Heart left ventricle (tissue), 16 donors: ENCODE results near the gene OGDHL. TPM values are rescaled to one million over a fixed set of nuclear protein-coding genes. Genes with fewer than 3 reads are reported as not detected.

ENCODE experiments used
- ATAC-seq, 4 donors: fragments of 200-7000 bp; cut with Tn5 transposase; one replicate each; pipeline ENCODE4 v1.9.1; 2020 to 2022; ENCODE audit warnings: moderate library complexity in 4 of 4, mild to moderate bottlenecking in 3 of 4, moderate number of reproducible peaks in 1 of 4
- DNase-seq, 5 donors: peaks; one replicate each; pipeline ENCODE4 v3.0.0-alpha.2; 2020
- H3K27ac ChIP-seq, 12 donors: fragments of 200-600 bp; sonication (generic) in 4 of 12; one replicate each; pipeline versions ENCODE4 v1.5.0 to v1.8.0; 2016 to 2022; ENCODE audit warnings: mild to moderate bottlenecking in 2 of 12
- H3K27me3 ChIP-seq, 9 donors: fragments of 200-600 bp; sonication (generic) in 2 of 9; one replicate each; pipeline versions ENCODE4 v1.5.1 to v1.8.0; 2016 to 2022; ENCODE audit warnings: mild to moderate bottlenecking in 3 of 9
- H3K36me3 ChIP-seq, 9 donors: fragments of 200-600 bp; sonication (generic) in 2 of 9; one replicate each; pipeline versions ENCODE4 v1.5.0 to v1.8.0; 2018 to 2022; ENCODE audit warnings: mild to moderate bottlenecking in 2 of 9
- H3K4me1 ChIP-seq, 12 donors: fragments of 200-600 bp; sonication (generic) in 4 of 12; one replicate each; pipeline versions ENCODE4 v1.5.0 to v1.8.0; 2016 to 2022; ENCODE audit warnings: mild to moderate bottlenecking in 3 of 12
- H3K4me3 ChIP-seq, 12 donors: fragments of 200-600 bp; sonication (generic) in 4 of 12; one replicate each; pipeline versions ENCODE4 v1.5.0 to v1.8.0; 2017 to 2022; ENCODE audit warnings: mild to moderate bottlenecking in 9 of 12, moderate library complexity in 4 of 12
- H3K9me3 ChIP-seq, 12 donors: fragments of 200-600 bp; sonication (generic) in 4 of 12; one replicate each; pipeline versions ENCODE4 v1.5.0 to v1.8.0; 2016 to 2022; ENCODE audit warnings: mild to moderate bottlenecking in 1 of 12
- POLR2A ChIP-seq, 2 donors: fragments of 450-650 bp; IDR thresholded peaks; one replicate each; pipeline ENCODE4 v1.6.1; 2017; ENCODE audit warnings: antibody characterized with exemption in 2 of 2, mild to moderate bottlenecking in 2 of 2, moderate library complexity in 2 of 2
- WGBS, 4 donors: extraction: QIAGEN DNeasy Blood & Tissue Kit in 2 of 4; methylation state at CpG; one replicate each; pipeline versions ENCODE4 v1.1.5 to v1.1.7; 2013 to 2018; 5-methylcytosine and 5-hydroxymethylcytosine counted together
- intact Hi-C, 10 donors: fragments of 100-400 bp; cut with DNase I; formaldehyde crosslinking; loops; one replicate each; pipeline versions ENCODE4 v1.11.1 to v1.14.2; 2022
- polyA plus RNA-seq, 2 donors: library from polyadenylated mRNA; stranded (reverse); fragments of 200-250 nt; gene quantifications; one replicate each; pipeline ENCODE4 v1.2.3, GENCODE V29; 2013
- total RNA-seq, 9 donors: library from RNA; depleted of rRNA in 2 of 9; stranded (reverse); fragments of >200 nt in 2 of 9; fragmentation: NEBNext Ultra II Directional in 3 of 9; extraction: Animal tissue kit (Norgen Biotek cat#: 25700) in 3 of 9; gene quantifications; one replicate each; pipeline versions ENCODE4 v1.1.0 to v1.2.4, GENCODE V29; 2016 to 2023
- TF ChIP-seq, protein P1 (sequence below), 12 donors: fragments of 200-600 bp; sonication (generic) in 4 of 12; IDR thresholded peaks; one replicate each; pipeline versions ENCODE4 v1.5.0 to v1.8.0; 2018 to 2022; ENCODE audit warnings: antibody characterized with exemption in 12 of 12, mild to moderate bottlenecking in 5 of 12
- donor health status: ischemic (EF 13 %, LVEDD 7.1; RV severe dilation, severe dysfunction).
- donor health status: healthy with polysubstance abuse.
- donor health status: DM: no; HTN: yes; CAD: no.
- donor health status: DM: no; HTN: no; CAD: no.
- donor health status: ischemic (EF 25% LVEDD 6.9; RV normal size, moderate dysfunction).
- donor health status: ischemic (EF 25% LVEDD 5.7; RV mildly dilated, moderate dysfunction).
- donor health status: healthy.
- donor health status: DM: yes; HTN: yes; CAD: no.
- donor health status: ischemic (EF 35%, LVEDD 5.7; RV mildly dilated, moderate dysfunction).
- donor health status: nonischemic (EF 11% LVEDD 7.7; RV severe dilation, severe dysfunction).
- donor health status: DM: yes; HTN: yes; CAD: no.
- donor health status: PGD.
- donor health status: ischemic (EF 29% LVEDD 5.4; RV normal size, mild dysfunction).
- donor health status: nonischemic (EF 23%, LVEDD 6.1; RV moderate dilation, normal function).

OGDHL gene
- total and polyA plus RNA-seq, 11 donors = 0.18 to 11.3 (median 1.5) TPM

DNA sequence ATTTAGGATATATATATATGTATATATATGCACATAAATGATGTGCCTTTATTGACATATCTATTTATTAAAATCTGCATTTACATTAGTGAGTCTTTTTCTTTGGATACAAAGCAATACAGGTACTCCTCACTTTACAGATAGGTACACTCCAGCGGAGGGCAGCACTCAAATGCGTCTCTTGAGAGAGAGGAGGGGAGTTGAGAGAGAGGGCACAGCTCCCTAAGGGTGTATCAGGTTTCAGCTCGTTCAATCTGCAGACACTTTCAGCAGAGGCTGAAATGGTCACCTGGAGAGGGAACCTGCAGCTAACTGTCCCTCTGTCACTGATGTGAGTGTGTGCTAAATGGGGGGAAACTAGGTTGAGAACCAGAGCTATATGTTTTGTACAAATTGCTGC lies 61.1 kb downstream of the OGDHL start:
- Histone ChIP-seq H3K27me3 (peaks cover 0 to 4% (median 0%) of the 10 kb centered on the region in 9 donors), H3K9me3 (peaks cover 0 to 9% (median 0%) of the 10 kb centered on the region in 12 donors), H3K27ac (no peak overlapping the region), H3K4me3 (no peak overlapping the region), H3K4me1 (no peaks in the 10 kb centered on the region), H3K36me3 (no peaks in the 10 kb centered on the region)
- WGBS, 4 donors = 0 to 11% (median 6%) methylated on average over 3 of the region's 3 CpGs
- no peak for ATAC-seq
- no peak for DNase-seq
- TF ChIP-seq POLR2A (IDR thresholded peaks at IDR 0.05) = no peak
- TF ChIP-seq, protein P1, sequence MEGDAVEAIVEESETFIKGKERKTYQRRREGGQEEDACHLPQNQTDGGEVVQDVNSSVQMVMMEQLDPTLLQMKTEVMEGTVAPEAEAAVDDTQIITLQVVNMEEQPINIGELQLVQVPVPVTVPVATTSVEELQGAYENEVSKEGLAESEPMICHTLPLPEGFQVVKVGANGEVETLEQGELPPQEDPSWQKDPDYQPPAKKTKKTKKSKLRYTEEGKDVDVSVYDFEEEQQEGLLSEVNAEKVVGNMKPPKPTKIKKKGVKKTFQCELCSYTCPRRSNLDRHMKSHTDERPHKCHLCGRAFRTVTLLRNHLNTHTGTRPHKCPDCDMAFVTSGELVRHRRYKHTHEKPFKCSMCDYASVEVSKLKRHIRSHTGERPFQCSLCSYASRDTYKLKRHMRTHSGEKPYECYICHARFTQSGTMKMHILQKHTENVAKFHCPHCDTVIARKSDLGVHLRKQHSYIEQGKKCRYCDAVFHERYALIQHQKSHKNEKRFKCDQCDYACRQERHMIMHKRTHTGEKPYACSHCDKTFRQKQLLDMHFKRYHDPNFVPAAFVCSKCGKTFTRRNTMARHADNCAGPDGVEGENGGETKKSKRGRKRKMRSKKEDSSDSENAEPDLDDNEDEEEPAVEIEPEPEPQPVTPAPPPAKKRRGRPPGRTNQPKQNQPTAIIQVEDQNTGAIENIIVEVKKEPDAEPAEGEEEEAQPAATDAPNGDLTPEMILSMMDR (IDR thresholded peaks at IDR 0.05) = no peak
- intact Hi-C loops = no loop called here

DNA sequence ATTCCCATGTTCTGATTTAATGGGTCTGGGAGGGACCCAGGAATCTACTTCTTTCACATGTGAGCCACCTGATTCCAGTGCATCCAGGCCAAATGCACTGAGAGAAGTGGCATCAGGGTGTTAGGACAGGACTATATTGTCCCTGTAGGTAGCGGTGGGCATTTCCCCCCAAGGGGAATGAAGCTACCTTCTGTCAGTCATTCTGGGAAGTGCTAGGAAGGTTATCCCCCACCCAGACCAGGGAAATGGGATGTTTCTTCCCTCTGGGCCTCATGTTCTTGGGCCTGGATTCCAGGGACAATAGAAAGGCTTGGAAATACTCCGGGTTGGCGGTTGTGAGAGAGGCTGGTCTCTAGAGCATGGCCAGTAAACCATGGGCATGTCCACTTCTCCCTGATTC lies 61.9 kb downstream of the OGDHL start:
- intact Hi-C loops = no loop called here
- Histone ChIP-seq H3K27ac (no peak overlapping the region), H3K36me3 (no peaks in the 10 kb centered on the region), H3K4me3 (no peak overlapping the region), H3K27me3 (peaks cover 0 to 4% (median 0%) of the 10 kb centered on the region in 9 donors), H3K4me1 (no peaks in the 10 kb centered on the region), H3K9me3 (peaks cover 0 to 5% (median 0%) of the 10 kb centered on the region in 12 donors)
- TF ChIP-seq, protein P1 (IDR thresholded peaks at IDR 0.05) = no peak
- no peak for TF ChIP-seq POLR2A (IDR thresholded peaks at IDR 0.05)
- ATAC-seq (no peak), DNase-seq (no peak)
- WGBS, 4 donors = 70 to 84% (median 83%) methylated on average over 3 of the region's 3 CpGs

DNA sequence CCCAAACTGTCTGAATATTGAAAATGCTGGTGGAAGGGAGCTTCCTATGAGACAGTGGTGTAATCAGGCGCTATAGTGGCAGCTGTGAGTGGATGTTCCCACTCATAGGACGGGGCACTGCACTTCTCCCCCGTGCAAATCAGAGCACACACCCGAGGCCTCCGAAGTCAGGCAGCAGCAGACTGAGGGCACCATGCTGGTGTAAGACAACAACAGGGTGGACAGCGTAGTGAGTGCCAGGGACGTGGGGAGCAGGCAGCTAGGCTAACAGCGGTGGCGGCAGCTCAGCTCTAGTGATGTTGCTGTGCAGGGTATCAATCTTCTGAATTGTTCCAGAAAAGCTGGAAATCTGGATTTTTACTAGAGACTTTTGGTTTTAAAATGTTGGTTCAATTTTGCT lies 63.4 kb downstream of the OGDHL start:
- H3K4me3 ChIP-seq = no peak overlapping the region
- no peak overlapping the region for H3K27ac ChIP-seq
- no peaks in the 10 kb centered on the region for H3K9me3 ChIP-seq
- H3K4me1 ChIP-seq = no peaks in the 10 kb centered on the region
- ATAC-seq (no peak), DNase-seq (no peak)
- no peak for TF ChIP-seq POLR2A (IDR thresholded peaks at IDR 0.05)
- TF ChIP-seq, protein P1 (IDR thresholded peaks at IDR 0.05) = no peak
- H3K27me3 ChIP-seq = peaks cover 0 to 13% (median 0%) of the 10 kb centered on the region in 9 donors
- intact Hi-C loops = no loop called here
- no peaks in the 10 kb centered on the region for H3K36me3 ChIP-seq
- WGBS, 4 donors = 61 to 75% (median 68%) methylated on average over 9 of the region's 9 CpGs

DNA sequence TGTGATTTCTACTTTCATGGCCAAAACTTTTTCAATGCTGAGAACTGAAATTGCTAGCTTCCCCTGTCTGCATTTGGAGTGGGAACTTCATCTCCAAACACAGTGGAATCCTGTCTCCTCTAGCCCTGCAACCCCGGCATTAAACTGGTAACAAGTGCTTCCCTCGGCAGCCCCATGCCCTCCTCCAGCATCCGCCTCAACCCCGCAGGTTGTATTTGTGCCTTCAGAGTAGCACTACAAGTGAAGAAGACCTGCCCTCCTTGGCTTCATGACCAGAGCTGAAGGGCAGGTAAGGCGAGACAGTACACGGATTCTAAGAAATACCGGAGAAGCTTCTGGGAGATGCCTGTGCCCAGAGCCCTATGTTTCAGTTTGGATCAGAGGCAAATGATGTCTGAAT lies 65.8 kb downstream of the OGDHL start:
- intact Hi-C loops = no loop called here
- Histone ChIP-seq H3K36me3 (no peaks in the 10 kb centered on the region), H3K27me3 (peaks cover 0 to 37% (median 11%) of the 10 kb centered on the region in 9 donors), H3K27ac (no peak overlapping the region), H3K4me1 (no peaks in the 10 kb centered on the region), H3K9me3 (peaks cover 0 to 5% (median 0%) of the 10 kb centered on the region in 12 donors), H3K4me3 (no peak overlapping the region)
- no peak for ATAC-seq
- TF ChIP-seq, protein P1 (IDR thresholded peaks at IDR 0.05) = no peak
- no peak for TF ChIP-seq POLR2A (IDR thresholded peaks at IDR 0.05)
- DNase-seq = no peak
- whole genome bisulfite sequencing, 4 donors = 78 to 85% (median 80%) methylated on average over 7 of the region's 7 CpGs
